Loucy (cell line): ENCODE data around the gene MDGA2.

Experiments used
- H2AFZ ChIP-seq: fragments of 200-600 bp; sonication (generic); 2 replicates; pipeline ENCODE4 v1.6.0; 2016; ENCODE audit warnings: antibody characterized with exemption, mild to moderate bottlenecking, low read length, moderate library complexity
- H3F3A ChIP-seq: fragments of 200-600 bp; 2 replicates; pipeline ENCODE4 v1.6.0; 2016; ENCODE audit warnings: antibody characterized with exemption, low read depth, mild to moderate bottlenecking
- H3K27me3 ChIP-seq: fragments of 200-600 bp; sonication (generic); 2 replicates; pipeline ENCODE4 v1.6.1; 2014; ENCODE audit warnings: low read length, mild to moderate bottlenecking; ENCODE audit not compliant: insufficient read depth, poor library complexity, severe bottlenecking
- H3K36me3 ChIP-seq: fragments of 200-600 bp; sonication (generic); 2 replicates; pipeline ENCODE4 v1.6.1; 2016; ENCODE audit warnings: low read length; ENCODE audit not compliant: insufficient read depth
- H3K4me1 ChIP-seq: fragments of 200-600 bp; sonication (generic); 2 replicates; pipeline ENCODE4 v1.5.1; 2014; ENCODE audit warnings: low read length, mild to moderate bottlenecking; ENCODE audit not compliant: insufficient read depth, poor library complexity, severe bottlenecking
- H3K4me2 ChIP-seq: fragments of 200-600 bp; sonication (generic); 2 replicates; pipeline ENCODE4 v1.6.0; 2014; ENCODE audit warnings: antibody characterized with exemption, low read length, low read depth, mild to moderate bottlenecking; ENCODE audit not compliant: poor library complexity, severe bottlenecking
- H3K4me3 ChIP-seq: fragments of 200-600 bp; sonication (generic); 2 replicates; pipeline ENCODE4 v1.5.1; 2014; ENCODE audit warnings: low read length, mild to moderate bottlenecking, mixed read lengths; ENCODE audit not compliant: poor library complexity, severe bottlenecking
- H3K79me2 ChIP-seq: fragments of 200-600 bp; sonication (generic); 2 replicates; pipeline ENCODE4 v1.6.1; 2014; ENCODE audit warnings: low read length; ENCODE audit not compliant: insufficient read depth
- H3K9ac ChIP-seq: fragments of 200-600 bp; sonication (generic); 2 replicates; pipeline ENCODE4 v1.6.0; 2014; ENCODE audit warnings: mild to moderate bottlenecking, low read depth, low read length, moderate library complexity; ENCODE audit not compliant: poor library complexity, severe bottlenecking
- H3K9me2 ChIP-seq: fragments of 200-600 bp; sonication (generic); replicated peaks from 2 replicates; pipeline ENCODE4 v1.6.1; 2016; ENCODE audit warnings: low read depth, low read length, mixed read lengths
- H3K9me3 ChIP-seq: fragments of 200-600 bp; sonication (generic); 2 replicates; pipeline ENCODE4 v1.6.1; 2014; ENCODE audit warnings: mild to moderate bottlenecking, antibody characterized with exemption, low read length, low read depth; ENCODE audit not compliant: insufficient read depth
- H4K20me1 ChIP-seq: fragments of 200-600 bp; sonication (generic); 2 replicates; pipeline ENCODE4 v1.6.0; 2014; ENCODE audit warnings: antibody characterized with exemption, low read length, mild to moderate bottlenecking; ENCODE audit not compliant: insufficient read depth, poor library complexity, severe bottlenecking
- EZH2phosphoT487 ChIP-seq: fragments of 200-600 bp; IDR thresholded peaks from 2 replicates; pipeline ENCODE4 v1.6.1; 2018; ENCODE audit warnings: antibody characterized with exemption, mild to moderate bottlenecking, moderate library complexity, borderline replicate concordance
- TF ChIP-seq, protein P1 (sequence below): fragments of 200-600 bp; sonication (generic); conservative IDR thresholded peaks from 2 replicates; pipeline ENCODE4 v1.5.1; 2014; ENCODE audit warnings: mild to moderate bottlenecking, antibody characterized with exemption, low read length

The MDGA2 gene

DNA sequence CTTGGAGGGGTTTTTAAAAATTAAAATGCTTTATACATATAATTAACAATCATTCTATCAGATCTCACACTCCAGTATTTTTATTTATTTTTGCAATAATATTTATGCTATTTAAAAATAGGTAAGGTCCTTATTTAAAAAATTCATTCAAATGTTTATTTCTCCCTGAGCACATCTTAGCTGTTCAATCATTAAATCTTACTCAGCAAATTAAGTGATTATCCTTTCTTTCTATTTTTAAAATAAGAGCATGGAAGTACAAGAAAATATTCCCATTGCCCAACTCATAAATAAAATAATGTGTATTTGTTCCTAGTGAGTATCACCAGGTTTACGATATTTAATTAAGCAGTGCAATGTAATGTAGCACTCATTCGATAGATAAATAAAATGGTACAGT is 666.7 kb downstream of the MDGA2 start:
- H2AFZ ChIP-seq: no peak overlapping the region
- H3K36me3 ChIP-seq: no peaks in the 10 kb centered on the region
- no peaks in the 10 kb centered on the region for H3K9me3 ChIP-seq
- no peak overlapping the region for H3K9ac ChIP-seq
- no peak for TF ChIP-seq EZH2phosphoT487
- no peaks in the 10 kb centered on the region for H3K9me2 ChIP-seq
- H3F3A ChIP-seq: no peaks in the 10 kb centered on the region
- H3K4me2 ChIP-seq: no peak overlapping the region
- no peaks in the 10 kb centered on the region for H3K4me1 ChIP-seq
- H3K27me3 ChIP-seq: no peaks in the 10 kb centered on the region
- no peaks in the 10 kb centered on the region for H4K20me1 ChIP-seq
- no peak overlapping the region for H3K4me3 ChIP-seq
- H3K79me2 ChIP-seq: no peaks in the 10 kb centered on the region

DNA sequence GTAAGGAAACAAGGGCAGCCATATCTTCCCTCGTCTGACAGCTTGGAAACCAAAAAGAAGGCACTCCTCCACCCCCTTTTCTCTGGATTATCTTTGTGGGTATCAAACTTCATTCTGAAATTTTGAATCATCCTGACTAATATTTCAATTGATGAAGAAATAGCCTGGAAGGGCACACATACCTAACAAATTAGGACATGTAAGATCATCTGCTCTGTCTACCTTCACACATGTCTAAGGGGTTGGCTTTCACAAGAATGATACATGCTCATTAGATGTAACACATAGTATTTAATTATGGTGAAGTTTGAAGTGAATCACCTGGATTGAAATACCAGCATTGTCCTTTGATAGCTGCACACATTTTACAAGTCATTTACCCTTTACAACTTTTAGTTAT is 675.7 kb downstream of the MDGA2 start:
- Histone ChIP-seq H3K36me3 (no peaks in the 10 kb centered on the region), H3K79me2 (no peaks in the 10 kb centered on the region), H3K4me2 (no peak overlapping the region), H3K4me3 (no peak overlapping the region), H3K4me1 (no peaks in the 10 kb centered on the region), H3K9me3 (no peaks in the 10 kb centered on the region), H4K20me1 (no peaks in the 10 kb centered on the region), H3F3A (no peaks in the 10 kb centered on the region), H2AFZ (no peak overlapping the region), H3K27me3 (no peaks in the 10 kb centered on the region), H3K9me2 (no peaks in the 10 kb centered on the region), H3K9ac (no peak overlapping the region)
- TF ChIP-seq, protein P1, sequence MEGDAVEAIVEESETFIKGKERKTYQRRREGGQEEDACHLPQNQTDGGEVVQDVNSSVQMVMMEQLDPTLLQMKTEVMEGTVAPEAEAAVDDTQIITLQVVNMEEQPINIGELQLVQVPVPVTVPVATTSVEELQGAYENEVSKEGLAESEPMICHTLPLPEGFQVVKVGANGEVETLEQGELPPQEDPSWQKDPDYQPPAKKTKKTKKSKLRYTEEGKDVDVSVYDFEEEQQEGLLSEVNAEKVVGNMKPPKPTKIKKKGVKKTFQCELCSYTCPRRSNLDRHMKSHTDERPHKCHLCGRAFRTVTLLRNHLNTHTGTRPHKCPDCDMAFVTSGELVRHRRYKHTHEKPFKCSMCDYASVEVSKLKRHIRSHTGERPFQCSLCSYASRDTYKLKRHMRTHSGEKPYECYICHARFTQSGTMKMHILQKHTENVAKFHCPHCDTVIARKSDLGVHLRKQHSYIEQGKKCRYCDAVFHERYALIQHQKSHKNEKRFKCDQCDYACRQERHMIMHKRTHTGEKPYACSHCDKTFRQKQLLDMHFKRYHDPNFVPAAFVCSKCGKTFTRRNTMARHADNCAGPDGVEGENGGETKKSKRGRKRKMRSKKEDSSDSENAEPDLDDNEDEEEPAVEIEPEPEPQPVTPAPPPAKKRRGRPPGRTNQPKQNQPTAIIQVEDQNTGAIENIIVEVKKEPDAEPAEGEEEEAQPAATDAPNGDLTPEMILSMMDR: no peak
- TF ChIP-seq EZH2phosphoT487: no peak

DNA sequence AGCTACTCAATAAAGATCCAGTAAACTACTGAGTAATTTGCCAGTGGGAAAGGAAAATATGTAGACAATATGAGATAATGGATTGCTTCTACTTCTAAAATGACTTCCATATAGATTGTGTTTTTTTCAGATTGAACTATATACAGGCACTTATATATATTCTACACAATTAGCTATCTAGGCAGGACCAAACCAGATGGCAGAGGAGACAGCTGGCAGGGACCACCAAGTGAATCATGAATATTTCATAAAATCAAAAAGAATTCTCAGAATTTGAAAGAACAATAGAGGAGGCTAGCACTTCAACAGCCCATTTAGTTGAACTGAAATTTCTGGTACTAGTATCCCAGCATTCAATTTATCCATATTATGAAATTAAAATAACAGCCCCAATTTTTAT is 685.8 kb downstream of the MDGA2 start:
- no peak overlapping the region for H3K4me2 ChIP-seq
- no peaks in the 10 kb centered on the region for H3K9me2 ChIP-seq

DNA sequence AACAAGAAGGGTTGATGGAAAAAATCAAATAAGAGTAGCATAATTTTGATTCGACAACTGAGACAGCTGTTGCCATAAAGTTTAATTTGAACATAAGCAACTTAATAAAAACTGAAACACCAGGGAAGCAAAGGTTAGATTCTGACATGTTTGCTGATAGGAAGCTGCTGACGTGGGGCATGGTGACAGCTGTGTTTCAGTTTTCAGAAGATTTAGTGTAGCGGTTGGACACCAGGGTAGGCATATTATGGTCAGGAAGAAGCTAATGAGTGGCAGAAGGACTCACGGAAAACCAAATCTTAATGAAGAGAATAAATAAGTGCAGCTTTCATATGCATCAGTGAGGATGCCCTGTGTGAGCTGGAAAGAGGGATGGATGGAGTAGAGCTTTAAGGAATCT is 687.1 kb downstream of the MDGA2 start:
- Histone ChIP-seq H3K9me2 (no peaks in the 10 kb centered on the region), H4K20me1 (no peaks in the 10 kb centered on the region), H2AFZ (no peak overlapping the region), H3K4me2 (no peak overlapping the region), H3K4me1 (no peaks in the 10 kb centered on the region), H3K79me2 (no peaks in the 10 kb centered on the region), H3K36me3 (no peaks in the 10 kb centered on the region), H3K9me3 (no peaks in the 10 kb centered on the region), H3K4me3 (no peak overlapping the region), H3F3A (no peaks in the 10 kb centered on the region), H3K27me3 (no peaks in the 10 kb centered on the region), H3K9ac (no peak overlapping the region)
- TF ChIP-seq, protein P1: no peak
- TF ChIP-seq EZH2phosphoT487: no peak

More for the DNA sequence above, 685.8 kb downstream of the MDGA2 start:
- H2AFZ ChIP-seq: no peak overlapping the region
- H3K9ac ChIP-seq: no peak overlapping the region
- H3F3A ChIP-seq: no peaks in the 10 kb centered on the region
- H3K36me3 ChIP-seq: no peaks in the 10 kb centered on the region
- H3K27me3 ChIP-seq: no peaks in the 10 kb centered on the region
- no peak for TF ChIP-seq EZH2phosphoT487
- TF ChIP-seq, protein P1: no peak
- H4K20me1 ChIP-seq: no peaks in the 10 kb centered on the region
- no peaks in the 10 kb centered on the region for H3K79me2 ChIP-seq
- H3K4me3 ChIP-seq: no peak overlapping the region
- no peaks in the 10 kb centered on the region for H3K9me3 ChIP-seq
- H3K4me1 ChIP-seq: no peaks in the 10 kb centered on the region
